GM12875 (cell line): ENCODE results near the gene THSD7A.

Source experiments
- H3K4me3 ChIP-seq: one replicate; pipeline ENCODE4 v1.5.1; 2011; ENCODE audit warnings: low read depth, low read length, control low read depth
- CTCF ChIP-seq: IDR thresholded peaks from 2 replicates; pipeline ENCODE4 v1.5.1; 2011; ENCODE audit warnings: low read depth, mild to moderate bottlenecking, control low read depth, inconsistent platforms, low read length, moderate library complexity, borderline replicate concordance; ENCODE audit not compliant: insufficient read depth

THSD7A gene

GRCh38 chr7:11768263-11768662 lies 63.7 kb downstream of the THSD7A start:
- H3K4me3 ChIP-seq = no peak overlapping the region
- TF ChIP-seq CTCF = no peak

GRCh38 chr7:11767148-11767547 lies 64.8 kb downstream of the THSD7A start:
- no peak for TF ChIP-seq CTCF
- H3K4me3 ChIP-seq = no peak overlapping the region

GRCh38 chr7:11760372-11760771 lies 71.6 kb downstream of the THSD7A start:
- no peak for TF ChIP-seq CTCF
- H3K4me3 ChIP-seq = no peak overlapping the region

GRCh38 chr7:11758627-11759111 lies 73.3 kb downstream of the THSD7A start:
- no peak for TF ChIP-seq CTCF

GRCh38 chr7:11757153-11757552 lies 74.8 kb downstream of the THSD7A start:
- TF ChIP-seq CTCF = no peak
- no peak overlapping the region for H3K4me3 ChIP-seq

More at GRCh38 chr7:11758627-11759111, 73.3 kb downstream of the THSD7A start:
- H3K4me3 ChIP-seq = no peak overlapping the region

- TF ChIP-seq CTCF = no peak
- no peak overlapping the region for H3K4me3 ChIP-seq
These were observed 77.1 kb downstream of the THSD7A start for GRCh38 chr7:11754933-11755332.

- no peak overlapping the region for H3K4me3 ChIP-seq
- no peak for TF ChIP-seq CTCF
These were observed 77.9 kb downstream of the THSD7A start for GRCh38 chr7:11754123-11754522.
